ENCODE data around the gene TDRD6. TPM values are rescaled to one million over a fixed set of nuclear protein-coding genes. Genes with fewer than 3 reads are reported as not detected.
"Not testable (repeated sequence)": the region's sequence is repeated elsewhere in the genome, so short reads cannot be mapped to it uniquely, and the experiment has no call there.

The TDRD6 gene
- total RNA-seq (under 1 TPM; 0.34 to 0.38 TPM), polyA plus RNA-seq (ENCODE audit: insufficient read length in 6 of 6) (1 to 10 TPM; 1.1 to 2.2 (median 1.7) TPM)
- long read RNA-seq, donor 1, result 0 reads
- long read RNA-seq, donor 2, result 0 reads
- long read RNA-seq, donor 3, result 0 reads
- long read RNA-seq, donor 4, result 0 reads
- long read RNA-seq, donor 5, result 0 reads
- long read RNA-seq, donor 6, result 0 reads
- long read RNA-seq, donor 7, result 0 reads
- long read RNA-seq, donor 8, result 0 reads
- long read RNA-seq, donor 9, result 0 reads
- long read RNA-seq, donor 10, result 0 reads
- long read RNA-seq, donor 11, partial matches to known transcripts, result 0 of 13 reads
- long read RNA-seq, donor 11, other reads (novel, unspliced or antisense), result 13 of 13 reads
- long read RNA-seq, donor 12, result 0 reads

GRCh38 chr6:46687619-46688097 is at the start of gene TDRD6:
TDRD6 (plus strand) TSS chr6:46687885; CDS start chr6:46688129, 244 bp downstream.
- ATAC-seq (no peak), DNase-seq (no peak)
- TF ChIP-seq, protein P1, sequence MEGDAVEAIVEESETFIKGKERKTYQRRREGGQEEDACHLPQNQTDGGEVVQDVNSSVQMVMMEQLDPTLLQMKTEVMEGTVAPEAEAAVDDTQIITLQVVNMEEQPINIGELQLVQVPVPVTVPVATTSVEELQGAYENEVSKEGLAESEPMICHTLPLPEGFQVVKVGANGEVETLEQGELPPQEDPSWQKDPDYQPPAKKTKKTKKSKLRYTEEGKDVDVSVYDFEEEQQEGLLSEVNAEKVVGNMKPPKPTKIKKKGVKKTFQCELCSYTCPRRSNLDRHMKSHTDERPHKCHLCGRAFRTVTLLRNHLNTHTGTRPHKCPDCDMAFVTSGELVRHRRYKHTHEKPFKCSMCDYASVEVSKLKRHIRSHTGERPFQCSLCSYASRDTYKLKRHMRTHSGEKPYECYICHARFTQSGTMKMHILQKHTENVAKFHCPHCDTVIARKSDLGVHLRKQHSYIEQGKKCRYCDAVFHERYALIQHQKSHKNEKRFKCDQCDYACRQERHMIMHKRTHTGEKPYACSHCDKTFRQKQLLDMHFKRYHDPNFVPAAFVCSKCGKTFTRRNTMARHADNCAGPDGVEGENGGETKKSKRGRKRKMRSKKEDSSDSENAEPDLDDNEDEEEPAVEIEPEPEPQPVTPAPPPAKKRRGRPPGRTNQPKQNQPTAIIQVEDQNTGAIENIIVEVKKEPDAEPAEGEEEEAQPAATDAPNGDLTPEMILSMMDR (IDR thresholded peaks at IDR 0.05), result no peak
- Histone ChIP-seq H3K9me3 (peaks cover 0 to 8% of the 10 kb centered on the region in 2 donors), H3K36me3 (no peaks in the 10 kb centered on the region), H3K4me3 (no peak within 1 kb of the TSS), H3K27ac (no peak within 1 kb of the TSS), H3K27me3 (no peaks in the 10 kb centered on the region), H3K4me1 (no peaks in the 10 kb centered on the region)
- intact Hi-C loops (cut with DNase I), result no loop called here

DNA sequence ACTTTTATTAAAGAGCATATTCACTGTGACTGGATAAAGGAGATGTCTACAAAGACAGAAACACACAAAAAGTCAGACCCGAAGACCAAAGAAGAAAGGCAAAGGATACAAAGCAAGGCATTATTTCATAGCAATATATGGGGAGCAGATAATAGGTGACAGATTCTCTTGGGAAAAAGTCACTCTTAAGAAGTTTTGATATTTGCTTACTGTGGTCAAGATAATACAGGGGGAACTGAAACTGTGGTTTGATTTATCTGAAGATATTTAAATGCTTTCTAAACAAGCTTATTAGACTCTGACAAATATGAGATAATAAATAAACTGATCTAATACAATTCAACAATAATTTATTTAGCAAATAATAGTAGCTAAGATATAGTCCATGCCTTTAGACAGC is 49.8 kb upstream of the TDRD6 start:
- H3K36me3 ChIP-seq, result no peaks in the 10 kb centered on the region
- H3K4me3 ChIP-seq, result no peak overlapping the region
- DNase-seq (no peak), ATAC-seq (no peak)
- no peaks in the 10 kb centered on the region for H3K27me3 ChIP-seq
- no peak overlapping the region for H3K27ac ChIP-seq
- intact Hi-C loops (cut with DNase I), result no loop called here
- no peaks in the 10 kb centered on the region for H3K9me3 ChIP-seq
- TF ChIP-seq, protein P1 (IDR thresholded peaks at IDR 0.05), result no peak
- H3K4me1 ChIP-seq, result no peaks in the 10 kb centered on the region

DNA sequence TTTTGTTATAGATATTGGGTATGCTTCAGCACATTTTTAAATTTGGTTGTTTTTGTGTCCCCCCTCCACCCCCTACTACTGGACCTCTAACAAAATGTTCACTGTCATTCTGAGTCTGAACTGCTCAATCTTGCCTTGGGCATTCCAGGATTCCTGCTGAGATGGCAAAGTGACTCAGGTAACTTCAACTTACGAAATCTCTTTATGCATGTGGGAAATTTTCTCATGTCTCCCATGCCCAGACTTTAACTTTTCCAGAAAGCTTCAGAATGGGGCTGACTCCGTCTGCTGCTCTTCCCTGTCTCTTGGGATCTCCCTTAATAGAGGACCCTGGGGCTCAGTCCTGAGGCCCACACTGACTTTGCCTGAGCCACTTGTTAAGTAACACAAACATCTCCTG is 49.0 kb upstream of the TDRD6 start:
- Histone ChIP-seq H3K27ac (no peak overlapping the region), H3K4me3 (no peak overlapping the region), H3K27me3 (no peaks in the 10 kb centered on the region), H3K36me3 (no peaks in the 10 kb centered on the region), H3K4me1 (no peaks in the 10 kb centered on the region), H3K9me3 (no peaks in the 10 kb centered on the region)
- DNase-seq (no peak), ATAC-seq (no peak)
- intact Hi-C loops (cut with DNase I), result no loop called here
- TF ChIP-seq, protein P1 (IDR thresholded peaks at IDR 0.05), result no peak

GRCh38 chr6:46642928-46643751 is 44.5 kb upstream of the TDRD6 start:
- Histone ChIP-seq H3K9me3 (no peaks in the 10 kb centered on the region), H3K4me3 (no peak overlapping the region), H3K27ac (no peak overlapping the region), H3K4me1 (no peaks in the 10 kb centered on the region), H3K27me3 (no peaks in the 10 kb centered on the region), H3K36me3 (no peaks in the 10 kb centered on the region)
- TF ChIP-seq, protein P1 (IDR thresholded peaks at IDR 0.05), result no peak
- DNase-seq (no peak), ATAC-seq (no peak)
- intact Hi-C loops (cut with DNase I), result no loop called here

DNA sequence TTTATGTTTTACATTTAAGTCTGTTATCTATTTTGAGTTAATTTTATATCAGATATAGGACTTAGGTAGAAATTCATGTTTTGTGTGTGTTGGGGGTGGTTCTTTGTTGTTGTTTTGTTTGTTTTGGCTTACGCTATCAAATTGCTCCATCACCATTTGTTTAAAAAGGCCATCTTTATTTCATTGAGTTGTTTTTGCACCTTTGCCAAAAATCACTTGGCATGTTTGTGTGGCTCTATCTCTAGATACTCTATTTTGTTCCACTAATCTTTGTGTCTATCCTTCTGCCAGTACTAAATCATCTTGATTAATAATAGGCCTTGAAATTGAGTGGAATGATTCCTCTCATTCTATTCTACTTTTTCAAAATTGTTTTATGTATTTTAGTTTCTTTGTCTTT is 42.4 kb upstream of the TDRD6 start:
- no peak overlapping the region for H3K4me3 ChIP-seq
- no peaks in the 10 kb centered on the region for H3K36me3 ChIP-seq
- H3K4me1 ChIP-seq, result no peaks in the 10 kb centered on the region
- ATAC-seq, result no peak
- no peak overlapping the region for H3K27ac ChIP-seq
- TF ChIP-seq, protein P1 (IDR thresholded peaks at IDR 0.05), result no peak
- no peaks in the 10 kb centered on the region for H3K27me3 ChIP-seq
- no peaks in the 10 kb centered on the region for H3K9me3 ChIP-seq
- no peak for DNase-seq
- intact Hi-C loops (cut with DNase I), result no loop called here

- H3K4me1 ChIP-seq; intact Hi-C loops (cut with DNase I); H3K9me3 ChIP-seq; H3K27ac ChIP-seq; H3K4me3 ChIP-seq; DNase-seq; ATAC-seq; H3K36me3 ChIP-seq: not testable (repeated sequence)
- H3K27me3 ChIP-seq, result peaks cover 0 to 26% of the 10 kb centered on the region in 2 donors
Measured at GRCh38 chr6:46648108-46648507, 39.6 kb upstream of the TDRD6 start.

All from left lung (tissue), 14 donors.